Stimulated activated CD8-positive, alpha-beta memory T cell treated with anti-CD3 and anti-CD28 coated beads, Interleukin-4, amount 100 ng/mL, for 48 hours (primary cell): ENCODE measurements around the gene PDE4D.
A peak's percentile ranks its signal among the peaks of the same experiment; 100 is the strongest.

ENCODE experiments used
- DNase-seq: peaks from one replicate; pipeline ENCODE4 v3.0.0-alpha.2; 2020

The PDE4D gene

DNA sequence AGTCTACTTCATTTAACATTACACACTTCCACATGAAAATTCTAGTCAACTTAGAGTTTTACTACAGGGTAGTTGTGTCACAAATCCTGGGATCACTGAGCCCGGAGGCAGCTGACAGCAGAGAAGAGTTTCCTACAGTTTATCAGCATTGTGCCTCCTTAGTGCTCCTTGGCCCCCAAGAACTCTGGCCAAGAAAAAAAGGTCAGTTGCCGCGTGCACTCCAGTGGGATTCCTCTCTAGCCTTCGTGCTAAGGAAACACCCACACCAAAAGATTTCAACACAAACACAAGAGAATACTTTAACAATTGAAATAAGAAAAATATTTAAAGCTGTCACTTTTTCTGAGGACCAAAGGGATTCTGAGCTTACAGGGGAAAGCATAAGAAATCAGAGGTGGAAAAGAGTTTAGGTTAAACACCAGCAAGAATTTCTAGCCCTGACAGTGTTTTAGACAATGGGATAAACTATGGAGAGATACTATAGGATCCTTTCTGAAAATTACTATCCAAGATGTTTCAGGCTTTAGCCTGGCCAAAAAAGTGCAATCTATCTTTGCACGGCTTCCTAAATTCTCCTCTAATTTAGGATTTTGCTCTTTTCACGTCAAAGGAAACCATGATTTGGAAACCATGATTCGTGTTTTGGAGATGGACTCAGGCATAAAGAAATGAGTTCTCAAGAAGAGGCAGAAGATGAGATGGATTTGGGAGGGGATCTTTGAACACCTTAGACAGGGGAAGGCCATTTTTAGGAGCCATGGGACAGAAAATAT lies 703.9 kb downstream of the PDE4D start:
- no peak for DNase-seq

GRCh38 chr5:59188419-59189225 lies 704.9 kb downstream of the PDE4D start:
- peak; percentile 65 for DNase-seq

GRCh38 chr5:59187857-59188256 lies 705.7 kb downstream of the PDE4D start:
- no peak for DNase-seq

- no peak for DNase-seq
Measured at GRCh38 chr5:59186623-59187022, 706.9 kb downstream of the PDE4D start.

GRCh38 chr5:59185757-59186385 lies 707.7 kb downstream of the PDE4D start:
- DNase-seq = no peak

DNA sequence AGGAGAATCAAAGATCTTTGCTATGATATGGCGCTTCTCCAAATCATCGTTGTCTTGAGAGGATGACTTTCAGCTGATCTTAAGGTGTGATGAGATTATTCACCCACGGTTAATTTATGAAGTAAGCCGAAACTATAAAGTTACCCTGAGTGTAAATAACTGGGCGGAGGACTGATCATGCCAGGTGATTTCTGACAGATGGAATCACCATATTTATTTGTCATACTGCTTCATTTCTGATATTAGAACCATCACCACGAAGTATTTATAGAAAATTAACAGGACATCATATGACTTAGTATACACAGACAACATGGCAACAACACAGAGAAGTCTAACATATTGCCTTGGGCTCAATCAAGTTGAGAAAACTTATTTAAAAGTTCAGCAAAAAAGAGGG lies 708.8 kb downstream of the PDE4D start:
- no peak for DNase-seq

- DNase-seq = no peak
Measured at GRCh38 chr5:59182760-59183159, 710.8 kb downstream of the PDE4D start.

DNA sequence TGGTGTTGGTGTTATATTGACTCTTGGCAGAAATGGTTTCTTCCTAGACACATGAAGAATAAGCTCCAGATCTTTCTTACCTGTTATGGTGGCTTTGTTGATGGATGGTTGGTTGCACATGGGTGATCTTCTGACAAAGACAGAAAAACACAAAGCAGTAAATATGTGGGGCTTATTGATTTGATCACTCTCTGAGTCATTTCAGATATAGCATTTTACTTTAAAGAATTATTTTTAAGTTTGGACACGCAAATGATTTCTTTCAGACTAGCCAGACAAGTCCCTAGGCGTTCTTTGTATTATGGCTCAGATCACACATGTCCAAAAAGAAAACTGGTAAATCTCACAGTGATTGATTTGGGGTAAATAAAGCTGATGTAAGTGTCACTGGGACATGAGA lies 713.0 kb downstream of the PDE4D start:
- DNase-seq = no peak

GRCh38 chr5:59179704-59180103 lies 713.8 kb downstream of the PDE4D start:
- no peak for DNase-seq

DNA sequence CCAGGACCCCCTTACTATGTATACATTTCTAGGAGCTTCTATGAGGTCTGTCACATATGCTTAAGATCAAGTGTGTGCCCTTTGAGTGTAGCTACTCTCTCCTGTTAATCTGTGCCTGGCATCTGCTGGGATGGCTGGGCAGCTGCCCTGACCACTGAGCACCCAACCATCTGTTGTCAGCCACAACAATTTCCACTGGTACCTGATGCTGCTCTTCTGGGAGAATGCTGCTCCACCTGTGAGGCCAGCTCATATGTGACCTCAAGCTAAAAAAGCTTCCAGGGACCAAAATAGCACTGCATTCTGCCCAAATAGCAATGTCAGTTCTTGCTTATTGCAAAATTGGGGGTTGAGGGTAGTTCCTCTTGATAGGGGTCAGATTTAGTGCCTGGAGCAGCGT lies 715.0 kb downstream of the PDE4D start:
- no peak for DNase-seq

GRCh38 chr5:59178071-59178470 lies 715.5 kb downstream of the PDE4D start:
- DNase-seq = no peak

GRCh38 chr5:59177644-59178043 lies 715.9 kb downstream of the PDE4D start:
- DNase-seq = no peak

DNA sequence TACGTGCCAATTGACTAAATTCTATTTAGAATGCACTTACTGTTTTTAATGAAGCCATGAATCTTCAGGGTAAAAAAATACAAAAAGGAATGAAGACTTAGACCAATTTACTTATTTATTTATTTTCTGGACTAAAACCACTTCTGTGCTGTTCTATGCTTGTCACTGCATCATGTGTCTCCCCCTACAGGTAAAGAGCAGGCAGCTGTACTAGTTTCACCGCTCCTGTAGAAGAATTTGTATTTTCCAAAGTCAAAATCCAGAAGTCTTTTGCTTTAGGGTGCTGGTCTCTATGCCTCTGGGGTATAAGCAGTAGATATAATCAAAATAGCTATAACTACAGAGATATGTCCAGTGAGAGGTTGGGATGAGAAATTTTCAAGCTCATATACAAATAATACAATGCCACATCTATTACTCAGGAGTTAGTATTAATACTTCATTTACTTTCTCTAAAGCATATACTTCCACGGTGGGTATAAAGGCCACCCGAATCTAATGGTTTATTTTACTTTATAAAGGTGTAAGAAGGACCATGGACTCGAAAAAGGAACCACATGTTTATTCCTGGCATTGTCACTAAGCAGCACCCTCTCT lies 719.2 kb downstream of the PDE4D start:
- no peak for DNase-seq

GRCh38 chr5:59173578-59173977 lies 719.9 kb downstream of the PDE4D start:
- DNase-seq = no peak

- DNase-seq = no peak
Measured at GRCh38 chr5:59171131-59171530, 722.4 kb downstream of the PDE4D start.

DNA sequence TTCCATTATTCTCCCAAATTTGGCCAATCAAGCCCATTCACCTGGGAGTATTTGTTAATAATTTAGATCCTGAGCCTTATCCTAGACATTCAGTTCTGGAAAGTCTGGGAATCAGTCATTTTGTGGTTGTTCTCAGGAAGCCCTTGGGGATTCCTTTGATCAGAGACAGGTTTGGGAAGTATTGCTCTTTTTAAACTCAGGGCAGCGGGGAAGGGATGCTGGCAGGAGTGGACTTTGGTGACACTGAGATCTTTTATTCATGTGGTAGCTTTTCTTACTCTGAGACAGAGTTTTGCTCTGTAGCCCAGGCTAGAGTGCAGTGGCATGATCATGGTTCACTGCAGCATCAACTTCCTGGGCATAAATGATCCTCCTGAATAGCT lies 723.8 kb downstream of the PDE4D start:
- no peak for DNase-seq

DNA sequence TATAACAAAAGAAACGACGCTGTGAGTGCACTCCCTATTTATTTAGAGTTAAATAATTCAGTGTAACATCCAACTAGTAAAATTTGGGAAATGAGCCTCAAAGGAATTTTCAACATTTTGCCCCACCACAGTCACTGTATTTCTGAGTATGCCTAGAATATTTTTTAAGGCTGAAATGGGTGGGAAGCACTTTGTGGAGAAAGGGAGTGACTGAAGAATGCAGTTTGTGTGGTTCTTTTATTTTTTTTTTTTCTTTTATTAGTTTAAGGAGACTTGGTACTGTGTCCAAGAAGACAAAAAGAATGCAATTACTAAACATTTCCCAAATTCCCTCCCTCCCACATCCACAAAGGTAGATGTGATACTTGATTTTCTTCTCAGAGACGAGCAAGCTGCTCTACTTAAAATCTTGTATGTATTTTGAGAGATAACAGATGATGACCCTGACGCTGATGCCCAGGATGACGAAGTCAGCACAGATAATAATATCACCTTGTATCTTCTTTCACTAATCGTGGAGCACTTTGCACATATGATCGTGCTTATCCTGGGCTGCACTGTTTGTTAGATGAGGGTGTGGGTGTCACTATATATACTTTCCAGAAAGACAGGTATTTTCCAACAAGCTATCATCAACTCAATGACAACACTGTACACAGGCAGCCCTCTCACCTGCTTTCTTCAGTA lies 724.3 kb downstream of the PDE4D start:
- DNase-seq = no peak

- DNase-seq = no peak
Measured at GRCh38 chr5:59168067-59168466, 725.5 kb downstream of the PDE4D start.

DNA sequence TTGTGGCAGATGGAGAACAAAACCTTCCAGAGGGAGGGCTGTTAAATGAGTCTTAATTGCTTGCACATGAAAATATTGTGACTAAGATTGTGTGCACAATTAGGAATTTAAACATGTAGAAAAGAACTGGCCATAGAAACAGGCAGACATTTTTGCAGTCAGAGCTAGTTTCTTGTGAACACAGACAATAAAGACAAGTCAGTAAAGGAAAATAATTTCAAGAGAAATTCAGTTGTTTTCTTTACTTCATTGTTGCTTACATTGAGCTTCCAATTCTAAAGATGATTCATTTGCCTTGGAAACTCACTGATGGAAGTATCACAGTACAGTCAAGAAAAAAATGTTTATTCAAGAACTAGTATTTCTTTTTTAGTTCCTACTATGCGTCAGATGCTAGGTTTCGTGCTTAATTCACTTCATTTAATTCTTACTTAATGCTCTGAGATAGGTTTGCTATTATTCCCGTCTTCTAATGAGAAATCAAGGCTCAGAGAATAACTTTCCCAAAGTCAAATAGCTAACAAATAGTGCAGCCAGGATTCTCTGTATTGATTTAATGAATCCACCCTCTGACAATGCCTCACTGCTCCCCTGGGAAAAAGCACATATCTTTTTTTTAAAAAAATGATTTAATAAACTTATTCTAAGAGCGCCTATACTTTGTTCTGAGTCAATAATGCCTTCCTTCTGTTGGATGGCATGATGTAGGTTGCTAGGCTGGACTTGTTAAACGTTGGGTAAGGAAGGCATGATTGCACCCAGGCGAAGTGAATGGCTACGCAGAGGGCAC lies 729.3 kb downstream of the PDE4D start:
- no peak for DNase-seq

GRCh38 chr5:59161221-59162105 lies 732.1 kb downstream of the PDE4D start:
- DNase-seq = no peak
